ENCODE data around the gene ENTPD3.

- TF ChIP-seq CTCF (IDR thresholded peaks at IDR 0.05) (no peak), POLR2A (IDR thresholded peaks at IDR 0.05) (no peak), EP300 (IDR thresholded peaks at IDR 0.05) (no peak)
These were observed 76.6 kb downstream of the ENTPD3 start for GRCh38 chr3:40463579-40463978.
